ENCODE measurements around the gene TNS4. TPM values are rescaled to one million over a fixed set of nuclear protein-coding genes. Genes with fewer than 3 reads are reported as not detected.
A peak's percentile ranks its signal among the peaks of the same experiment; 100 is the strongest.

The TNS4 gene
- polyA plus RNA-seq, 4 donors, result 3.0 TPM; not detected in 3

DNA sequence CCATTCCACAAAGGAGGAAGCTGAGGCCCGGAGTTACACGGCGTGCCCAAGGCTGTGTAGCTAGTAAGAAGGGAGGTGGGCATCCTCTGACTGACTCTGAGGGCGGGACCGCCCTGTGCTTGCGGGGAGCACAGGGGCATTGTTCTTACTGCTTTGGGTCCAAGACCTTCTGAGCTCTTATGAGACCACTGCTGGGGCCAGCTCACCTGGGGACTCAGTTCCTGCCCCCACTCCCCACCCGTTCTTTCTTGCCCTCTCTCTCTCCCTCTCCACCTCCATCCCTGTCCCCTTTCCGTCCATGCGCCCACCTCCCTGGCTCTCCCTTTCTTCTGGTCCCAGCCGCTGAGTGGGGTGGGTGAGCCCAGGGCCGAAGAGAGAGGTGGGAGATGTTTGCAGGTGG lies 44.2 kb upstream of the TNS4 start:
- Histone ChIP-seq H3K9me3 (ENCODE audit: control insufficient read depth in 2 of 2, insufficient read depth in 1 of 2, low read depth in 1 of 2, low read length in 1 of 2) (no peaks in the 10 kb centered on the region), H3K27ac (ENCODE audit: low read depth in 1 of 3, low read length in 2 of 3) (no peak overlapping the region), H3K27me3 (ENCODE audit: control insufficient read depth in 3 of 3, insufficient read depth in 3 of 3, low read length in 3 of 3) (no peaks in the 10 kb centered on the region), H3K4me3 (ENCODE audit: low read depth in 1 of 3, low read length in 3 of 3) (no peak overlapping the region), H3K36me3 (ENCODE audit: control insufficient read depth in 3 of 3, insufficient read depth in 2 of 3, low read depth in 1 of 3, low read length in 3 of 3) (no peaks in the 10 kb centered on the region), H3K4me1 (ENCODE audit: control insufficient read depth in 3 of 3, insufficient read depth in 2 of 3, low read depth in 1 of 3, low read length in 2 of 3) (peaks cover 0 to 38% (median 12%) of the 10 kb centered on the region in 3 donors)
- DNase-seq (no peak), FAIRE-seq (no peak)
- 90 to 95% (median 93%) methylated on average over 11 of the region's 11 CpGs for WGBS, 3 donors

DNA sequence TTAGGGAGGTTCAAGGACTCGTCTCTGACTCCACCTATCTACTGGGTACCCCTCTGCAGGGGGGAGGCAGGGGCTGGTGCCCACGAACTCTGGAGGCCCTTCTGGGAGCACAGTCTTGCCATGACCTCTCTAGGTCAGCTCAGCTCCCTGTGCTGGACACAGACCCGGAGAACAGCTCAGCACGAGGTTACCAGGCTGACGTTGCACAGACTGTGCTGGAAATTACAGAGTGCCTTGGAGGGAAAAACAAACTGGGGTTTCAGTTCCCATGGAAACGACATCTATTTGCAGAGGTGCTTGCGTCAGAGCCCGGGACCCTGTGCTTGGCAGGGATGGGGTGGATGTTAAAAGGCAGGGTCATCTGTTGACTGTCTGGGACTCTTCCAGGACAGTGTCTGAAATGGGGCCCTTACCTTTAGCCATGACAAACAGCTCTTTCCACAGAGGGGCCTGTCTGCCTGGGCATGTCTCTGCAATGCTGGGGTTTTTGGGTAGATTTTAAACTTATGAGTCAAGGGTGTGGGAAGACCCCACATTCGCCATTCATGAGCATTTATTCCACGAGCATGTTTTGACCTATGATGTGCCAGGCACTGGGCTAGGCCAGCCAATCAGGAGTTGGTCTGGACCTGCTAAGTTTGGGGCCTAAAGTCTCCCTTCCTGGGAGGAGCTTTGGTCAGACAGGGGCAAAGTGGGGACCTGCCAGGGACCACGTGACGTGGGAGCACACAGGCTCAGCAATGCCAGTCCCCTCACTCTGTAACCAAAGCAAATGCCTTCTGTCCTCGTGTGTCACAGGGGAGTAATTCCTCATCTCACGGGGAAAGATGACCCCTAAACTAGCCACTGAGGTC lies 41.4 kb upstream of the TNS4 start:
- Histone ChIP-seq H3K9me3 (ENCODE audit: control insufficient read depth in 2 of 2, insufficient read depth in 1 of 2, low read depth in 1 of 2, low read length in 1 of 2) (no peaks in the 10 kb centered on the region), H3K27me3 (ENCODE audit: control insufficient read depth in 3 of 3, insufficient read depth in 3 of 3, low read length in 3 of 3) (no peaks in the 10 kb centered on the region), H3K4me1 (ENCODE audit: control insufficient read depth in 3 of 3, insufficient read depth in 2 of 3, low read depth in 1 of 3, low read length in 2 of 3) (peaks cover 0 to 27% (median 14%) of the 10 kb centered on the region in 3 donors), H3K36me3 (ENCODE audit: control insufficient read depth in 3 of 3, insufficient read depth in 2 of 3, low read depth in 1 of 3, low read length in 3 of 3) (no peaks in the 10 kb centered on the region), H3K27ac (ENCODE audit: low read depth in 1 of 3, low read length in 2 of 3) (peak overlapping the region in 2 of 3 donors; percentile 79 to 96), H3K4me3 (ENCODE audit: low read depth in 1 of 3, low read length in 3 of 3) (no peak overlapping the region)
- FAIRE-seq, result no peak
- DNase-seq, result peak in 1 of 2 donors; percentile 61
- WGBS, 3 donors, result 49 to 81% (median 69%) methylated on average over 14 of the region's 14 CpGs

DNA sequence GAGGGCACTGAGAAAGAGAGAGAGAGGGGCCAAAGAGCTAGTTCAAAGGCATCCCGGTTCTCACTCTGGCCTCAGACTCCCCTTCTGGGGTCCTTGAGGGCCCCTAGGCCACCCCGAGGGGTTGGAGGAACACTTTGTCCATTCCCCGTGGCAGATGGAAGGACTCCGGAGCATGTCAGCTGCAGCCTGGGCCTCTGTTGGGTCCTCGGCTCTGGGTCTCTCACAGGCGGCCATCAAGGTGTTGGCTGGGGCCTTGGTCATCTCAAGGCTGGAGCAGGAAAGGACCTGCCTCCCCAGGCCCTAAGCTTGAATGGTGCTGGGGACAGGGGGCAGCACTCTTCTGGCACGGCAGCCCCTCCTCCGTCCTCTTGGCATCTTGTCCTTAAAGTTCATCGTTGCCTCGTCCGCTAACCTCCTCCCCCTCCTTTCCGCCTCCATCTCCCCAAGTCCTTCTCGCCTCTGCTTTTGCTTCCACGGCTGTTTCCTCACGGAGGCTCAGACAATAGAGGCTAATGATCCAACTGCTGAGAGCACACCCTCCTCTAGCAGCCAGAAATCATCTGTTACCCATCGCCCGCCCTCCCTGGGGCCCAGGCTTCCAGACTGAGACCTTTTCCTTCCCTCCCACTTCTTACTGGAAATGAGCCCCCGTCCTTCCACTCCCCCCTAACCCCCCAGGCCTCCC lies 40.6 kb upstream of the TNS4 start:
- Histone ChIP-seq H3K4me3 (ENCODE audit: low read depth in 1 of 3, low read length in 3 of 3) (no peak overlapping the region), H3K27ac (ENCODE audit: low read depth in 1 of 3, low read length in 2 of 3) (peak overlapping the region in 2 of 3 donors; percentile 79 to 96), H3K4me1 (ENCODE audit: control insufficient read depth in 3 of 3, insufficient read depth in 2 of 3, low read depth in 1 of 3, low read length in 2 of 3) (peaks cover 0 to 28% (median 14%) of the 10 kb centered on the region in 3 donors), H3K9me3 (ENCODE audit: control insufficient read depth in 2 of 2, insufficient read depth in 1 of 2, low read depth in 1 of 2, low read length in 1 of 2) (no peaks in the 10 kb centered on the region), H3K27me3 (ENCODE audit: control insufficient read depth in 3 of 3, insufficient read depth in 3 of 3, low read length in 3 of 3) (no peaks in the 10 kb centered on the region), H3K36me3 (ENCODE audit: control insufficient read depth in 3 of 3, insufficient read depth in 2 of 3, low read depth in 1 of 3, low read length in 3 of 3) (no peaks in the 10 kb centered on the region)
- no peak for FAIRE-seq
- DNase-seq, result no peak
- 53 to 81% (median 75%) methylated on average over 18 of the region's 18 CpGs for WGBS, 3 donors

DNA sequence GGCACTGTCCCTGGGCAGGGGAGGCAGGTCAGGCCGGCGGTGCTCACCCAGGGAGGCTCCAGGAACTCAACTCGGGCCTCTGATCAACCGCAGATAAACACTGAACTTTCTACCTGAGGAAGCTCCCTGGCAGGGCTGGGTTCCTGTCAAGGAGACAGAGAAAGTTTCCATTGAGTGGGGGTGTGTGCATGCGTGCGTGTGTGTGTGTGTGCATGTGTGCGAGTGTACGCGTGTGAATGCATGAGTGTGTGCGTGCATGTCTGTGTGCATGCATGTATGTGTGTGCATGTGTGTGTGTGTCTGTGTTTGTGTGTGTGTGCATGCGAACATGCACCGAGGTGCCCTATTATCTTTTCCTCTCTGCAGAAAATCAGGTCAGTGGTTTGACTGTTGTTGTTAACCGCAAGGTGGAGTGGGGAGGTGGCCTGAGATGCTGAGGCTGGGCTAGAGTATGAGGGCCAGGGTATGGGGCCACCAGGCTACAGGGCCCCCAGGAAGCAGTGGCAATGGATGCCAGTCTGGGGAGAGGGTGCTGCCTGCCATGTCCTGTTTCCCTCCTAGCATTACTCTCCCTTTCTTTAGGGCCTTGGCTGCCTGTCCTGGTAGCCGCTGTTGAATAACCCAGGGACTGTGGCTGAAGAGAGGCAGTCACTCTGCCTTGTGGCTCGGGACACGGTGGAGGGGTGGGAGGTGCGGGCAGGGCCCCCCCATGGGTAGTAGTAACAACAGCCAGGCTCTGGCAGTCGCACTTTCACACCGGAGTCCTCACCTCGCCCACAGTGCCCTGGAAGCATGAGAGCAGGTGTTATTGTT lies 39.8 kb upstream of the TNS4 start:
- FAIRE-seq (no peak), DNase-seq (peak; percentile 60 to 74)
- no peaks in the 10 kb centered on the region for H3K9me3 ChIP-seq (ENCODE audit: control insufficient read depth in 2 of 2, insufficient read depth in 1 of 2, low read depth in 1 of 2, low read length in 1 of 2)
- 36 to 49% (median 42%) methylated on average over 20 of the region's 20 CpGs for WGBS, 3 donors
- no peaks in the 10 kb centered on the region for H3K36me3 ChIP-seq (ENCODE audit: control insufficient read depth in 3 of 3, insufficient read depth in 2 of 3, low read depth in 1 of 3, low read length in 3 of 3)
- H3K4me3 ChIP-seq (ENCODE audit: low read depth in 1 of 3, low read length in 3 of 3), result no peak overlapping the region
- H3K4me1 ChIP-seq (ENCODE audit: control insufficient read depth in 3 of 3, insufficient read depth in 2 of 3, low read depth in 1 of 3, low read length in 2 of 3), result peaks cover 0 to 35% (median 14%) of the 10 kb centered on the region in 3 donors
- H3K27me3 ChIP-seq (ENCODE audit: control insufficient read depth in 3 of 3, insufficient read depth in 3 of 3, low read length in 3 of 3), result no peaks in the 10 kb centered on the region
- H3K27ac ChIP-seq (ENCODE audit: low read depth in 1 of 3, low read length in 2 of 3), result peak overlapping the region in 2 of 3 donors; percentile 79 to 96

DNA sequence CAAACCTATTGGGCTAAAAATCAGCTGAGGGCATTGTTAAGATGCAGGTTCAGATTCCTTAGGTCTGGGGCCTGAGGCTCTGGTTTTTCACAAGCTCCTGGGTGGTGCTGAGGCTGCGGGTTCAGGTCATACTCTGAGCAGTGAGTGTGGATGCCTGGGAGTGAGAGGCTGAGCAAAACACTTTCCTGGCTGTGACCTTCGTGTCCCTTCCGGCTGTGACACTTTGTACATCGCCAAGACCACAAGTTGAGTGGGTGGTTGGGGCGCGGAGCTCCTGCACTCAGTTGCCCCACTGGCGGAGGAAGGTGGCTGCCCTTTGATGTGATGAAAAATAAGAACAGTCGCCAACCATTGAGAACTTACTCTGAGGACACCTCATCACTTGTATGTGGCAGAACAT lies 39.0 kb upstream of the TNS4 start:
- Histone ChIP-seq H3K9me3 (ENCODE audit: control insufficient read depth in 2 of 2, insufficient read depth in 1 of 2, low read depth in 1 of 2, low read length in 1 of 2) (no peaks in the 10 kb centered on the region), H3K4me3 (ENCODE audit: low read depth in 1 of 3, low read length in 3 of 3) (no peak overlapping the region), H3K36me3 (ENCODE audit: control insufficient read depth in 3 of 3, insufficient read depth in 2 of 3, low read depth in 1 of 3, low read length in 3 of 3) (no peaks in the 10 kb centered on the region), H3K27ac (ENCODE audit: low read depth in 1 of 3, low read length in 2 of 3) (peak overlapping the region in 1 of 3 donors; percentile 96), H3K4me1 (ENCODE audit: control insufficient read depth in 3 of 3, insufficient read depth in 2 of 3, low read depth in 1 of 3, low read length in 2 of 3) (peaks cover 0 to 35% (median 14%) of the 10 kb centered on the region in 3 donors), H3K27me3 (ENCODE audit: control insufficient read depth in 3 of 3, insufficient read depth in 3 of 3, low read length in 3 of 3) (no peaks in the 10 kb centered on the region)
- no peak for FAIRE-seq
- 78 to 82% (median 81%) methylated on average over 8 of the region's 8 CpGs for WGBS, 3 donors
- no peak for DNase-seq

DNA sequence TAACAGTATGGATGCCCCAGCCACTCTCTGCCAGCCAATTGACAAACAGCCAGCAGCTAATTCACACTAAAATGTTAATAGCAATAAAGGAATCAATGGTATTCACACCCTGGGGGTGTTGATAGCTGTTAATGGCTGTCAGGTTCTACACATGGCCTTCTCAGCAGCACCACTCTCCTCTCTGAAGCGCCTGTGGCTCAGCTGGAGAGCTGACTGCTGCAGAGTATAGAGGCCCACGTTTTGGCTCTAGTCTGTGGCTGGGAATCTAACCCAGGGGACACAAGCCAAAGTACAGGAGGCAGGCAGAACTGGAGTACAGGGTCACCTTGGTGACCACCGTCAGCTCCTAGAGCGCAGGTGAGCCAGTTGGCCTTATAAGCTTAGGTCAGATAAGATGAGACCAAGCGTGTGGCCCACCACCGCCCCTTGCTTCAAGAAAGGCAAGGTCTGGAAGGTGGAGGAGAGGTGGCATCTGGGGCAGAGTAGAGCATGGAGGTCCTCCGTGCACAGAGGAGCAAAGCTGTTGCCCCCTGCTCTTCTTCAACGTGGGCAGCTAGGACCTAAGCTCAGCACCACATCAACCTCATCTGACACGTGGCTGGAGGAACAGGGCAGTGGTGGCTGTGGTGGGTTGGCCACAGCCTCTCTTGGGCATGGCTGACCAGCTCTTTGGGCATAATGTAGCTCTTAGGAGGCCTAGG lies 38.4 kb upstream of the TNS4 start:
- Histone ChIP-seq H3K9me3 (ENCODE audit: control insufficient read depth in 2 of 2, insufficient read depth in 1 of 2, low read depth in 1 of 2, low read length in 1 of 2) (no peaks in the 10 kb centered on the region), H3K4me3 (ENCODE audit: low read depth in 1 of 3, low read length in 3 of 3) (no peak overlapping the region), H3K27me3 (ENCODE audit: control insufficient read depth in 3 of 3, insufficient read depth in 3 of 3, low read length in 3 of 3) (no peaks in the 10 kb centered on the region), H3K27ac (ENCODE audit: low read depth in 1 of 3, low read length in 2 of 3) (peak overlapping the region in 1 of 3 donors; percentile 96), H3K4me1 (ENCODE audit: control insufficient read depth in 3 of 3, insufficient read depth in 2 of 3, low read depth in 1 of 3, low read length in 2 of 3) (peaks cover 0 to 35% (median 14%) of the 10 kb centered on the region in 3 donors), H3K36me3 (ENCODE audit: control insufficient read depth in 3 of 3, insufficient read depth in 2 of 3, low read depth in 1 of 3, low read length in 3 of 3) (no peaks in the 10 kb centered on the region)
- DNase-seq (no peak), FAIRE-seq (no peak)
- 82 to 92% (median 87%) methylated on average over 9 of the region's 9 CpGs for WGBS, 3 donors

DNA sequence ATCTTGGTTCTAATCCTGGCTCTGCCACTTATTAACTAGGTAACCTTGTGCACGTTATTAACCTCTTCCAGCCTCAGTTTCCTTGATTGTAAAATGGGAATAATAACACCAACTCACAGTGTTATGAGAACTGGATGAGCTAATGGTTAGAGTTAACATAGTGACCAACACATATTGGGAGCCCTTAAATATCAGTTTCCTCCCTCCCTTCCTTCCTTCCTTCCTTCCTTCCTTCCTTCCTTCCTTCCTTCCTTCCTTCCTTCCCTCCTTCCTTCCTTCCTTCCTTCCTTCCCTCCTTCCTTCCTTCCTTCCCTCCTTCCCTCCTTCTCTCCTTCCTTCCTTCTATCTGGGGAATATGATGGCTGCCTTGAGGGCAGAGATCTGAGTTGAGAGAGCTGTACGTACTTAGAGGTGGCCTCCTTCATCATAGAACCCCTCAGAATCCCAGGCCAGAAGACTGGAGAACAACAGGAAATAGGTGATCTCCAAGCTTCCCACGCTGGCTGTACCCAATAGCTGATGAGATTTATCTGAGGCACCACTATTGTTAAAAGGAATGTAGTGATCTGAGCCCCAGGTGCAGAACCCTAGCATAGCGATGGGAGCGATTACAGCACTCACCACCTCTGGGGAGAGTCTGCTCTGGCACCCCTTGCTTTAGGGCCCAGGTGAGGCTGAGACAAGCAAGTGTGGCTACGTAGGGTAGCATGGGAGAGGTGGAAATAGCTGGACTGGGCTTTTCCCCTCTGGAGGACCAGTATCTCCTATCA lies 37.7 kb upstream of the TNS4 start:
- FAIRE-seq (no peak), DNase-seq (no peak)
- WGBS, 3 donors, result 86 to 88% (median 87%) methylated on average over 6 of the region's 6 CpGs
- no peaks in the 10 kb centered on the region for H3K36me3 ChIP-seq (ENCODE audit: control insufficient read depth in 3 of 3, insufficient read depth in 2 of 3, low read depth in 1 of 3, low read length in 3 of 3)
- peak overlapping the region in 1 of 3 donors; percentile 96 for H3K27ac ChIP-seq (ENCODE audit: low read depth in 1 of 3, low read length in 2 of 3)
- no peaks in the 10 kb centered on the region for H3K9me3 ChIP-seq (ENCODE audit: control insufficient read depth in 2 of 2, insufficient read depth in 1 of 2, low read depth in 1 of 2, low read length in 1 of 2)
- peaks cover 0 to 35% (median 14%) of the 10 kb centered on the region in 3 donors for H3K4me1 ChIP-seq (ENCODE audit: control insufficient read depth in 3 of 3, insufficient read depth in 2 of 3, low read depth in 1 of 3, low read length in 2 of 3)
- H3K4me3 ChIP-seq (ENCODE audit: low read depth in 1 of 3, low read length in 3 of 3), result no peak overlapping the region
- no peaks in the 10 kb centered on the region for H3K27me3 ChIP-seq (ENCODE audit: control insufficient read depth in 3 of 3, insufficient read depth in 3 of 3, low read length in 3 of 3)
